GM12878 (cell line): ENCODE measurements around the gene LMF1.

Source experiments
- EZH2 ChIP-seq: IDR thresholded peaks from 2 replicates; pipeline ENCODE4 v1.6.1; 2012; ENCODE audit warnings: low read depth, mild to moderate bottlenecking, control low read depth, inconsistent platforms, low read length, borderline replicate concordance; ENCODE audit not compliant: control insufficient read depth
- MXI1 ChIP-seq: fragments of 150-350 bp; IDR thresholded peaks from 2 replicates; pipeline ENCODE4 v1.6.1; 2011; ENCODE audit warnings: low read depth, mild to moderate bottlenecking, inconsistent platforms, low read length, improper control_type of control experiment
- SMARCA5 ChIP-seq: fragments of 450-650 bp; IDR thresholded peaks from 2 replicates; pipeline ENCODE4 v1.6.1; 2017; ENCODE audit warnings: mild to moderate bottlenecking
- SUPT20H ChIP-seq: IDR thresholded peaks from 2 replicates; pipeline ENCODE4 v1.6.1; 2011; ENCODE audit warnings: low read depth, mild to moderate bottlenecking, low read length, moderate library complexity, borderline replicate concordance; ENCODE audit not compliant: control insufficient read depth
- TF ChIP-seq, protein P1 (sequence below), 3 experiments: IDR thresholded peaks in 2 of 3; conservative IDR thresholded peaks in 1 of 3; 2 replicates each; pipeline ENCODE4 v1.5.1; 2011; ENCODE audit warnings: low read depth in 3 of 3, low read length in 3 of 3, mild to moderate bottlenecking in 3 of 3, control low read depth in 2 of 3, moderate library complexity in 2 of 3, inconsistent platforms in 1 of 3, mixed read lengths in 1 of 3; ENCODE audit not compliant: control insufficient read depth in 2 of 3, insufficient read depth in 1 of 3; ENCODE audit errors: extremely low read depth in 1 of 3
- TF ChIP-seq, protein P2 (sequence below): IDR thresholded peaks from 2 replicates; pipeline ENCODE4 v1.6.1; 2012; ENCODE audit warnings: improper control_type of control experiment, low read depth, low read length; ENCODE audit not compliant: insufficient replicate concordance
- TF ChIP-seq, protein P3 (sequence below): IDR thresholded peaks from 2 replicates; pipeline ENCODE4 v1.6.1; 2011; ENCODE audit warnings: low read depth, low read length, improper control_type of control experiment, borderline replicate concordance
- TF ChIP-seq, protein P4 (sequence below): fragments of 150-350 bp; IDR thresholded peaks from 2 replicates; pipeline ENCODE4 v1.6.1; 2016; ENCODE audit warnings: low read depth, low read length

DNA sequence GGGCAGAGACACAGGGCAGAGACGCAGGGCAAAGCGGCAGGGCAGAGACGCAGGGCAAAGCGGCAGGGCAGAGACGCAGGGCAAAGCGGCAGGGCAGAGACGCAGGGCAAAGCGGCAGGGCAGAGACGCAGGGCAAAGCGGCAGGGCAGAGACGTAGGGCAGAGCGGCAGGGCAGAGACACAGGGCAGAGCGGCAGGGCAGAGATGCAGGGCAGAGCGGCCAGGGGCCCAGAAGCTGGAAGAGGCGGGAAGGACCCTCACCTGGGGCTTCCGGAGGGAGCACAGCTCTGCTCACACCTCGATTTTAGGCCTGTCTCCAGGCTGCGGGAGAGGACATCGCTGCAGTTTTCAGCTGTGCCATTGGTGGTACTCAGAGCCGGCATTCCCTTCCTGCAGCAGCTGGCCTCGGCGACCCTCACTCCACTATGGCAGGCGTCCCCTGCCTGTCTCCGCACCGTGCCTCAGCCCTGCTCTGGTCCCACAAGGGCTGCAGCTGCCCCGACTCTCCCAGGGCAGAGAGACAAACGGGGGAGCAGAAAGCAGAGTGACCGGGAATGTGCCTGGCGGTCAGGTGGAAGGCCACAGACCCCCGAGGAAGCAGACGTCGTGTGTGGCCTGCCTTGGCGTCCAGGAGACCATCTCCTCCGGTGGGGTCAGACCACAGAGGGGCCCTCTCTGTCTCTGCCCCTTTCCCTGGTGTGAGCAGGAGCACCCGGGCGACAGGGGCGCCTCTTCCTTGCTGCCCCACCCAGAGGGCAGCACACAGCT, 40.7 kb upstream of the LMF1 start:
- TF ChIP-seq MXI1 (no peak), SUPT20H (no peak), SMARCA5 (no peak), EZH2 (no peak)
- TF ChIP-seq, protein P1, sequence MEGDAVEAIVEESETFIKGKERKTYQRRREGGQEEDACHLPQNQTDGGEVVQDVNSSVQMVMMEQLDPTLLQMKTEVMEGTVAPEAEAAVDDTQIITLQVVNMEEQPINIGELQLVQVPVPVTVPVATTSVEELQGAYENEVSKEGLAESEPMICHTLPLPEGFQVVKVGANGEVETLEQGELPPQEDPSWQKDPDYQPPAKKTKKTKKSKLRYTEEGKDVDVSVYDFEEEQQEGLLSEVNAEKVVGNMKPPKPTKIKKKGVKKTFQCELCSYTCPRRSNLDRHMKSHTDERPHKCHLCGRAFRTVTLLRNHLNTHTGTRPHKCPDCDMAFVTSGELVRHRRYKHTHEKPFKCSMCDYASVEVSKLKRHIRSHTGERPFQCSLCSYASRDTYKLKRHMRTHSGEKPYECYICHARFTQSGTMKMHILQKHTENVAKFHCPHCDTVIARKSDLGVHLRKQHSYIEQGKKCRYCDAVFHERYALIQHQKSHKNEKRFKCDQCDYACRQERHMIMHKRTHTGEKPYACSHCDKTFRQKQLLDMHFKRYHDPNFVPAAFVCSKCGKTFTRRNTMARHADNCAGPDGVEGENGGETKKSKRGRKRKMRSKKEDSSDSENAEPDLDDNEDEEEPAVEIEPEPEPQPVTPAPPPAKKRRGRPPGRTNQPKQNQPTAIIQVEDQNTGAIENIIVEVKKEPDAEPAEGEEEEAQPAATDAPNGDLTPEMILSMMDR (IDR thresholded peaks at IDR 0.05 in 2 of 3, conservative IDR thresholded peaks at IDR 0.05 in 1 of 3; ENCODE audit: control insufficient read depth in 2 of 3, extremely low read depth in 1 of 3, insufficient read depth in 1 of 3, low read depth in 3 of 3, low read length in 3 of 3): no peak
- TF ChIP-seq, protein P2, sequence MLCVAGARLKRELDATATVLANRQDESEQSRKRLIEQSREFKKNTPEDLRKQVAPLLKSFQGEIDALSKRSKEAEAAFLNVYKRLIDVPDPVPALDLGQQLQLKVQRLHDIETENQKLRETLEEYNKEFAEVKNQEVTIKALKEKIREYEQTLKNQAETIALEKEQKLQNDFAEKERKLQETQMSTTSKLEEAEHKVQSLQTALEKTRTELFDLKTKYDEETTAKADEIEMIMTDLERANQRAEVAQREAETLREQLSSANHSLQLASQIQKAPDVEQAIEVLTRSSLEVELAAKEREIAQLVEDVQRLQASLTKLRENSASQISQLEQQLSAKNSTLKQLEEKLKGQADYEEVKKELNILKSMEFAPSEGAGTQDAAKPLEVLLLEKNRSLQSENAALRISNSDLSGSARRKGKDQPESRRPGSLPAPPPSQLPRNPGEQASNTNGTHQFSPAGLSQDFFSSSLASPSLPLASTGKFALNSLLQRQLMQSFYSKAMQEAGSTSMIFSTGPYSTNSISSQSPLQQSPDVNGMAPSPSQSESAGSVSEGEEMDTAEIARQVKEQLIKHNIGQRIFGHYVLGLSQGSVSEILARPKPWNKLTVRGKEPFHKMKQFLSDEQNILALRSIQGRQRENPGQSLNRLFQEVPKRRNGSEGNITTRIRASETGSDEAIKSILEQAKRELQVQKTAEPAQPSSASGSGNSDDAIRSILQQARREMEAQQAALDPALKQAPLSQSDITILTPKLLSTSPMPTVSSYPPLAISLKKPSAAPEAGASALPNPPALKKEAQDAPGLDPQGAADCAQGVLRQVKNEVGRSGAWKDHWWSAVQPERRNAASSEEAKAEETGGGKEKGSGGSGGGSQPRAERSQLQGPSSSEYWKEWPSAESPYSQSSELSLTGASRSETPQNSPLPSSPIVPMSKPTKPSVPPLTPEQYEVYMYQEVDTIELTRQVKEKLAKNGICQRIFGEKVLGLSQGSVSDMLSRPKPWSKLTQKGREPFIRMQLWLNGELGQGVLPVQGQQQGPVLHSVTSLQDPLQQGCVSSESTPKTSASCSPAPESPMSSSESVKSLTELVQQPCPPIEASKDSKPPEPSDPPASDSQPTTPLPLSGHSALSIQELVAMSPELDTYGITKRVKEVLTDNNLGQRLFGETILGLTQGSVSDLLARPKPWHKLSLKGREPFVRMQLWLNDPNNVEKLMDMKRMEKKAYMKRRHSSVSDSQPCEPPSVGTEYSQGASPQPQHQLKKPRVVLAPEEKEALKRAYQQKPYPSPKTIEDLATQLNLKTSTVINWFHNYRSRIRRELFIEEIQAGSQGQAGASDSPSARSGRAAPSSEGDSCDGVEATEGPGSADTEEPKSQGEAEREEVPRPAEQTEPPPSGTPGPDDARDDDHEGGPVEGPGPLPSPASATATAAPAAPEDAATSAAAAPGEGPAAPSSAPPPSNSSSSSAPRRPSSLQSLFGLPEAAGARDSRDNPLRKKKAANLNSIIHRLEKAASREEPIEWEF: no peak
- TF ChIP-seq, protein P3, sequence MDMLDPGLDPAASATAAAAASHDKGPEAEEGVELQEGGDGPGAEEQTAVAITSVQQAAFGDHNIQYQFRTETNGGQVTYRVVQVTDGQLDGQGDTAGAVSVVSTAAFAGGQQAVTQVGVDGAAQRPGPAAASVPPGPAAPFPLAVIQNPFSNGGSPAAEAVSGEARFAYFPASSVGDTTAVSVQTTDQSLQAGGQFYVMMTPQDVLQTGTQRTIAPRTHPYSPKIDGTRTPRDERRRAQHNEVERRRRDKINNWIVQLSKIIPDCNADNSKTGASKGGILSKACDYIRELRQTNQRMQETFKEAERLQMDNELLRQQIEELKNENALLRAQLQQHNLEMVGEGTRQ: no peak
- TF ChIP-seq, protein P4, sequence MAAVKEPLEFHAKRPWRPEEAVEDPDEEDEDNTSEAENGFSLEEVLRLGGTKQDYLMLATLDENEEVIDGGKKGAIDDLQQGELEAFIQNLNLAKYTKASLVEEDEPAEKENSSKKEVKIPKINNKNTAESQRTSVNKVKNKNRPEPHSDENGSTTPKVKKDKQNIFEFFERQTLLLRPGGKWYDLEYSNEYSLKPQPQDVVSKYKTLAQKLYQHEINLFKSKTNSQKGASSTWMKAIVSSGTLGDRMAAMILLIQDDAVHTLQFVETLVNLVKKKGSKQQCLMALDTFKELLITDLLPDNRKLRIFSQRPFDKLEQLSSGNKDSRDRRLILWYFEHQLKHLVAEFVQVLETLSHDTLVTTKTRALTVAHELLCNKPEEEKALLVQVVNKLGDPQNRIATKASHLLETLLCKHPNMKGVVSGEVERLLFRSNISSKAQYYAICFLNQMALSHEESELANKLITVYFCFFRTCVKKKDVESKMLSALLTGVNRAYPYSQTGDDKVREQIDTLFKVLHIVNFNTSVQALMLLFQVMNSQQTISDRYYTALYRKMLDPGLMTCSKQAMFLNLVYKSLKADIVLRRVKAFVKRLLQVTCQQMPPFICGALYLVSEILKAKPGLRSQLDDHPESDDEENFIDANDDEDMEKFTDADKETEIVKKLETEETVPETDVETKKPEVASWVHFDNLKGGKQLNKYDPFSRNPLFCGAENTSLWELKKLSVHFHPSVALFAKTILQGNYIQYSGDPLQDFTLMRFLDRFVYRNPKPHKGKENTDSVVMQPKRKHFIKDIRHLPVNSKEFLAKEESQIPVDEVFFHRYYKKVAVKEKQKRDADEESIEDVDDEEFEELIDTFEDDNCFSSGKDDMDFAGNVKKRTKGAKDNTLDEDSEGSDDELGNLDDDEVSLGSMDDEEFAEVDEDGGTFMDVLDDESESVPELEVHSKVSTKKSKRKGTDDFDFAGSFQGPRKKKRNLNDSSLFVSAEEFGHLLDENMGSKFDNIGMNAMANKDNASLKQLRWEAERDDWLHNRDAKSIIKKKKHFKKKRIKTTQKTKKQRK: no peak
